Measurements from ENCODE around the gene MAP7D2. TPM values are rescaled to one million over a fixed set of nuclear protein-coding genes. Genes with fewer than 3 reads are reported as not detected.
A peak's percentile ranks its signal among the peaks of the same experiment; 100 is the strongest.

MAP7D2 gene
- total and polyA plus RNA-seq, 8 donors = 0.31 to 1.5 (median 0.41) TPM

- H3K36me3 ChIP-seq = no peaks in the 10 kb centered on the region
- H3K4me1 ChIP-seq = peaks cover 5 to 9% of the 10 kb centered on the region in 2 donors
- DNase-seq (no peak), ATAC-seq (peak; percentile 69)
- no peak overlapping the region for H3K27ac ChIP-seq
- TF ChIP-seq, protein P1, sequence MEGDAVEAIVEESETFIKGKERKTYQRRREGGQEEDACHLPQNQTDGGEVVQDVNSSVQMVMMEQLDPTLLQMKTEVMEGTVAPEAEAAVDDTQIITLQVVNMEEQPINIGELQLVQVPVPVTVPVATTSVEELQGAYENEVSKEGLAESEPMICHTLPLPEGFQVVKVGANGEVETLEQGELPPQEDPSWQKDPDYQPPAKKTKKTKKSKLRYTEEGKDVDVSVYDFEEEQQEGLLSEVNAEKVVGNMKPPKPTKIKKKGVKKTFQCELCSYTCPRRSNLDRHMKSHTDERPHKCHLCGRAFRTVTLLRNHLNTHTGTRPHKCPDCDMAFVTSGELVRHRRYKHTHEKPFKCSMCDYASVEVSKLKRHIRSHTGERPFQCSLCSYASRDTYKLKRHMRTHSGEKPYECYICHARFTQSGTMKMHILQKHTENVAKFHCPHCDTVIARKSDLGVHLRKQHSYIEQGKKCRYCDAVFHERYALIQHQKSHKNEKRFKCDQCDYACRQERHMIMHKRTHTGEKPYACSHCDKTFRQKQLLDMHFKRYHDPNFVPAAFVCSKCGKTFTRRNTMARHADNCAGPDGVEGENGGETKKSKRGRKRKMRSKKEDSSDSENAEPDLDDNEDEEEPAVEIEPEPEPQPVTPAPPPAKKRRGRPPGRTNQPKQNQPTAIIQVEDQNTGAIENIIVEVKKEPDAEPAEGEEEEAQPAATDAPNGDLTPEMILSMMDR (IDR thresholded peaks at IDR 0.05) = no peak
- H3K4me3 ChIP-seq = no peak overlapping the region
- H3K27me3 ChIP-seq = peaks cover 26 to 42% of the 10 kb centered on the region in 2 donors
- H3K9me3 ChIP-seq = no peaks in the 10 kb centered on the region
- intact Hi-C loops (cut with DNase I) = no loop called here
Measured at GRCh38 chrX:20118065-20118824, 1.5 kb upstream of the MAP7D2 start.

- Histone ChIP-seq H3K4me3 (peak overlapping the region in 1 of 2 donors; percentile 7), H3K4me1 (peaks cover 5 to 9% of the 10 kb centered on the region in 2 donors), H3K27ac (no peak overlapping the region), H3K36me3 (no peaks in the 10 kb centered on the region), H3K27me3 (peaks cover 26 to 42% of the 10 kb centered on the region in 2 donors), H3K9me3 (no peaks in the 10 kb centered on the region)
- DNase-seq = peak in 1 of 4 donors; percentile 34
- ATAC-seq = no peak
- intact Hi-C loops (cut with DNase I) = no loop called here
- TF ChIP-seq, protein P1 (IDR thresholded peaks at IDR 0.05) = no peak
Measured at GRCh38 chrX:20116087-20116576, 575 bp downstream of the MAP7D2 start.

DNA sequence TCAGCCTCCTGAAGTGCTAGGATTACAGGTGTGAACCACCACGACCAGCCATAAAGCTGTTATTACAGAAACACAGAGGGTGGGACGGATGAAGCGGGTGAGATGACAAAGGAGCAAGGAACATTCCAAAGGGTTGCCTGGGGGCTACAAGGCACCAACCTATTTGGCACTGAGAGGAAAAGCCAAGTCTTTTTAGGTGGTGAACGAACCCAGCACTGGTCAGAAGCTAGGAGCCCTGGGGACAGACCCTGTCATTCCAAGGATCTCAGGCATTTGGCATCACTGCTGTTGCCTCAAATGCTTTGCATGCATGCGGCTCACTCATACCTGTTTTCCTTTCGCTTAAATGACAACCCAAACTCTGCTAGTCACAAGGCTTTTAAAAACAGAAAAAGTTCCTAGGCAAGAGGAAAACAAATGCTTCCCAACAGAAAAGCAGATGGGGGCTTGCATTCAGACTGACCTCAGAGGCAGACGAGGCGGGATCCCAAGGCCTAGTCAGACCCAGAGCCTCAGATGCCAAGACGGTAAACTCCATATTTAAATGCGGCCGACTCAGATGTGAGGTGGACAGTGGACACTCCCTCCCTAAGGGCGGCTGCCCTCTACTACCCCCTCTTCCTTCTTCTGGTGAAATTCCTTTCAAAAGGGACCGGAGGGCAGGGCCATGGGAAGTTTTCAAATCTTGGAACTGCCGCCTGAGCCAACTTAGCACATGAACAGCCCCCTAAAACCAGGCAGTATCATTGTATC, 4.5 kb downstream of the MAP7D2 start:
- Histone ChIP-seq H3K4me1 (peaks cover 0 to 9% of the 10 kb centered on the region in 2 donors), H3K27me3 (peaks cover 19 to 28% of the 10 kb centered on the region in 2 donors), H3K27ac (no peak overlapping the region), H3K9me3 (no peaks in the 10 kb centered on the region), H3K4me3 (no peak overlapping the region), H3K36me3 (no peaks in the 10 kb centered on the region)
- intact Hi-C loops (cut with DNase I) = no loop called here
- TF ChIP-seq, protein P1 (IDR thresholded peaks at IDR 0.05) = no peak
- DNase-seq (no peak), ATAC-seq (no peak)

- H3K36me3 ChIP-seq = no peaks in the 10 kb centered on the region
- TF ChIP-seq, protein P1 (IDR thresholded peaks at IDR 0.05) = no peak
- DNase-seq (no peak), ATAC-seq (no peak)
- no peak overlapping the region for H3K27ac ChIP-seq
- peaks cover 10 to 19% of the 10 kb centered on the region in 2 donors for H3K27me3 ChIP-seq
- no peaks in the 10 kb centered on the region for H3K9me3 ChIP-seq
- H3K4me3 ChIP-seq = no peak overlapping the region
- intact Hi-C loops (cut with DNase I) = no loop called here
- peaks cover 0 to 6% of the 10 kb centered on the region in 2 donors for H3K4me1 ChIP-seq
Measured at GRCh38 chrX:20111271-20111670, 5.4 kb downstream of the MAP7D2 start.

Measured in left lung (tissue), 10 donors.